SH-SY5Y (cell line): Measurements from ENCODE around the gene PAMR1.

Experiments used
- GATA2 ChIP-seq: IDR thresholded peaks from 2 replicates; pipeline ENCODE4 v1.6.1; 2011; ENCODE audit warnings: mild to moderate bottlenecking, low read depth, low read length
- GATA3 ChIP-seq: IDR thresholded peaks from 2 replicates; pipeline ENCODE4 v1.6.1; 2011; ENCODE audit warnings: low read depth, mild to moderate bottlenecking, low read length, moderate library complexity

The PAMR1 gene

DNA sequence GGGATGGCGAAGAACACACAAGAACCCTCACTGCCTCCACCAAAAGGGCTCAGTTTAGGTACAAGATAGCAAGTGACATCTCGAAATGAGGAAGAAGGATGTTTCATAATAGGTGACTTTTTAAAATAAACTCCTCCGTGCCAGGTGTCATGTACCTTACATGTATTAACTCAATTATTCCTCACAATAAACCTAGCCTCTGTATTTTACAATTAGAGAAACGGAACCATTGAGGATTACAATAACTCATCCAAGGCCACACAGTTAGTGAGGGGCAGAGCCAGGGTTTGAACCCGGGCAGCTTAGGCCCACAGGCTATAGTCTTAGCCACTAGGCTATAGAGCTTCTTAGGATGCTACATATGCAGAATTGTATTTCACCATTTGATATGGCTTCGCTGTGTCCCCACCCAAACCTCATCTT is 965 bp upstream of the PAMR1 start:
- TF ChIP-seq GATA3 (no peak), GATA2 (no peak)

DNA sequence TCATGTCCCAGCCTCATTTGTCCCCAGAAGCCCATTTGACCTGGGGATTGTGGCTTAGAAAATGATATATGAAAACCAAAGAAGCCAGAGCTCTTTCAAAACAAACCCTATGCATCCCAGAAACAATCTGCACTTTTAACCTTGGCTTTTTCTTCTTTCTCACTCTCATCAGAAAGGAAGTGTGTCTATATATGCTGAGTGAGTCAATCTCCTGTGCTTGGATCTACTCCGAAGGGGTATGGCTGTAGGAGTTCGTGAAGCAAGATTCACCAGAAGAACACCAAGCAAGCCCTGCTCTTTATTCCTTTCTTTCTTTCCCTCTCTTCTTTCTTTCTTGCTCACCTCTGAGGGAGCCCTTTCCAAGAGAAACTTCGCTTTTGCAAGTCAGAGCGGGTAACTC is 636 bp downstream of the PAMR1 start:
- no peak for TF ChIP-seq GATA3
- no peak for TF ChIP-seq GATA2

DNA sequence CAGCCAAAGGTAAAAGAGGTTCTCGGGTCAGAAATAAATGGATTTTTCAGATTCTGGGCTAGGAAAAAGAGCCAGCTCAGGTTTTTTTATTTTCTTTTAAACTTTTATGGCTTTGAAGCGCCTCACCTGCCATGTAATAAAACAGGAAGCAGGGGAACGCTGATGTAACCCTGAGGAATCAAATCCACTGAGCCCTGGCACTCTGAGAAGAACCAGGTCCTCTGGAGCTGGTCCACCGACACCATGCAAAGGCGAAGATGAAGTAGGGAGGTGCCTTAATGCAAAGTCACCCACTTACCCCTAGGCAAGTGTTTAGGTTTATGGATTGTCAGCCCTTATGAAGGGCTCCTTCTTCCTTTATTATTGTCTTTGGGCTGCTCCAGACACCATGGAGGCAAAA is 1.6 kb downstream of the PAMR1 start:
- TF ChIP-seq GATA2 (no peak), GATA3 (no peak)

DNA sequence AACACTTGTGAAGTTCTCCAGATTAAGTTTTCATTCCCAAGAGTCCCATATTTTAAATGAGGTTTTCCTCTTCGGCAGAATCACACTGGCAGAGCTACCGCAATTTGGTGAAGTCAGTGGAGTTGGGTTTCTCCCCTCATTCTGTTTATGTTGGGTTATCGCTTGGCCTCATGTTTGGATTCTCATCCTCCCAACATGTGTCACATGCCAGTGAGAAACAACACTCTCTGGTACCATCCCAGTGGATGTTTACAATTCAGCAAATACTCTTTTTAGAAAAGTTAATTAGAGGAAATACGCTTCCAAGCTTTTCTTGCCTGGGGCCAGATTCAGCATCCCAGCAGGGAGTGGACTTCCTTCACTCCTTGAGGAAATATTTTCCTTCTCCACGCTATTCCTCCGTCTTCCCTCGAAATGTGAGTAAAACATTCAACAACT is 2.1 kb downstream of the PAMR1 start:
- TF ChIP-seq GATA3 (no peak), GATA2 (no peak)

DNA sequence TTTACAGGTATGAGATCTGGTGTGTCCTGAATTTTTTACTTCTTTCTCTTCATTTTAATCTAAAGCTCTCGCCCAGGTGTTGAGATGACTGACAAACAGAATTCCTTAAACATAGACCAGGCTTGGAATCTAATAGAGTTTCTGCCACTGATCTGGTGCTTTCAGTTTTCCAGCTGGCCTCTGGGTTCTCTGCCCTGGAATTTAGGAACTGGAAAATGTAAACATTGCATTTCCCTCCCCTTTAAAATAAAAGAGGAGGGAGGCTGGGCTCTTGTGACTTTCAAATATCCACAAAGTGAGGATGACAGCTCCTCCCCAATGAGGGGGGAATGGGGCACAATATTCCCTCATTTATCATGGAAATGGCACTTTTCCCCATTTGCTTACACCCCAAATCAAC is 5.0 kb downstream of the PAMR1 start:
- no peak for TF ChIP-seq GATA2
- TF ChIP-seq GATA3: no peak

DNA sequence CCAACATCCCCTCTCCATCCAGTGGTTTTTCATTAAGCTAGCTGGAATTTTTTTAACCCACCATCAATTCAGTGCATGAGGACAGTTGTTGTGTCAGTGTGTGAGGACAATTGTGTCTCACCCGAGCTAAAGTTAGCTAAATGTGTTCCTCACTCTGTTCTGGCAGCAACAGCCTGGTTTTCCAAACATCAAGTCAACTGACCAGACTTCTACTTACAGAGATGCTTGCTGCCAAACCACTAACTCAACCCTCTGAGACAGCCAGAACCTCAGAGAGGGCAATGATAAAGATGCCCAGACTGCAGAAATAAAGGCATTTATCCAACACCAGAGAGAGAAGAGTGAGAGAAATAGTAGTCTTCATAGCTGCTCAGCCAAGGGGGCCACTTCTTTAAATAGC is 6.7 kb downstream of the PAMR1 start:
- no peak for TF ChIP-seq GATA2
- no peak for TF ChIP-seq GATA3

DNA sequence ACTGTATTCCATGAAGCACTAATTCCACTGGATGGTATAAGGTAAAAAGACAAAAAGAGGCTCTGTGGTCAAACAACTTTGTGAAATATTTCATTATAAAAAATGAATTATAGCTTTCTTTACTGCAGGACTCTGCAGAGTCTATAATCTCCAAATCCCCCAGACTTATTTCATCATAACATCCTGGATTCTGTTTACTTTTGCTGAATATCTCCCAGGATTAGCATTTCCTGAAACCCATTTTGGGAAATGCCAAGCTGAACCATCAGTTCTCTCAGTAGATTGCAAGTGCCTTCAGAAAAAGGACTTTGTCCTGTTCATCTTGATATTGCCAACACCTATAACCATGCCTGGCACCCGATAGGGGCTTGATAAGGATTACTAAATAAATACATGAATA is 7.9 kb downstream of the PAMR1 start:
- TF ChIP-seq GATA2: no peak
- TF ChIP-seq GATA3: no peak

DNA sequence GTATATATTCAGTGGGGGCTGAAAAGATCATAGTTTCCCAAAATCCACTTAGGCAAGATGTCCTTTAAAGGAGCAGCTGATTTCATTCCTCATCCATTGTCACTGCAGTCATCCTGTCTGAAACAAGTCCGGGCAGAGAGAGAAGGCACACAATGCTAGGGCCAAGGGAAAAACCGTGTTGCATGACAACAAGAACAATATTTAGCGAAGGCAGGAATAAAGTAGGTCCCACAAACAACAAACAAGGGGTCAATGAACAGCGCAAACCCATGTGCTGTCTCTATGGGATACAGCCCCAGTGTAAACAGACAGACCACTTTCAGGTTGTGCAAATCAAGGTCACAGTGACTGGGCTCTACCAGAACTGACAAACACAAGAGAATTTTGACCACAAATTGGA is 9.0 kb downstream of the PAMR1 start:
- TF ChIP-seq GATA2 (no peak), GATA3 (no peak)

DNA sequence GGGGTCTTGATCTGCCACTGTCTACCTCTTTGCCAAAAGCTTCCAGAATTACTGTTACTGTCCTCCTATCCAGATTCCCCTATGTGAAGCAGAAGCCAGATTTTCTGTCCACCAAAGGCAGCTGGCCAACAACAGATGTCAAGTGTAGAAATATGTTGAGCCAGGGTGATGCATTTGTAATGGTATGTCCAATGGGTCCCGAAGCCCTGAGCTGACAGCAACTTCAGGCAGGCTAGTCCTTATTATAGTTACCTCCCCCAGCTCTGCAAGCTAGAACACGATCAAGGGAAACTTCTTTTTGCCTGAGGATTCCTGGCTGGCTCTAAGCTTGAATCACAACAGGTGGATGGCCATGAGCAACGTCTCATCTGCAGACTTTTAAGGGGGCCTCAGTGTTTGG is 10.2 kb downstream of the PAMR1 start:
- TF ChIP-seq GATA2 (no peak), GATA3 (no peak)

DNA sequence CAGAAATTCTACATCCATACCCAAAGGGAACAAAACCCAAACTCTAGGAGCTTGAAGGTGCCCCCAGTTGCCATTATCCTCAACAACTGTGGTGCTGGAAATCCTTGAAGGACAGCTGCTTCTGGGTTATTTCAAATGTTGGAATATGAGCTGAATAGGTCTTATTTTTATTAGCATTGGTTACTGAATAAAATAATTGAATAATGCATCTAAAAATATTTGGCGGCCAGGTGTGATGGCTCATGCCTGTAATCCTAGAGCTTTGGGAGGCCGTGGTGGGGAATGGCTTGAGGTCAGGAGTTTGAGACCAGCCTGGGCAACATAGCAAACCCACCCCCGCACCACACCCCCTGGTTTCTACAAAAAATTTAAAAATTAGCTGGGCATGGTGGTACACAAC is 10.9 kb downstream of the PAMR1 start:
- TF ChIP-seq GATA3: no peak
- no peak for TF ChIP-seq GATA2

DNA sequence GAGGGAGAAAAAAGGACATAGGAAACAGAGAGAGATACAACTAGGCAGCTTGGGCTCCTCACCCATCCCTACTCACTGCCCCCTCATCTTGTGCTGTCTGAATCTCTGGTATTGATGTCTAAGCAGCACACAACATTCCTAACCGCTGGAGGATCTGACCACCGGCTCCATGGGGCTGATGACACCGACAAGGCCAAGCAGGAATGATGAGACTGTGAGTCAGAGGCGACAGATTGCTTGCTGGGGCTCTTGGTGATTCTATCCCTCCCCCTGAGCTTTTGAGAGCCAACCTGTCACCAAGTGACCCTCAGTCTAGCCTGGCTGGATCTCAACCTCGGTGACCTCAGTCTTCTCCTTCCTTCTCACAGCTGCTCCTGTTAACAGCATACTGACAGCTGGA is 13.8 kb downstream of the PAMR1 start:
- TF ChIP-seq GATA2 (no peak), GATA3 (no peak)

DNA sequence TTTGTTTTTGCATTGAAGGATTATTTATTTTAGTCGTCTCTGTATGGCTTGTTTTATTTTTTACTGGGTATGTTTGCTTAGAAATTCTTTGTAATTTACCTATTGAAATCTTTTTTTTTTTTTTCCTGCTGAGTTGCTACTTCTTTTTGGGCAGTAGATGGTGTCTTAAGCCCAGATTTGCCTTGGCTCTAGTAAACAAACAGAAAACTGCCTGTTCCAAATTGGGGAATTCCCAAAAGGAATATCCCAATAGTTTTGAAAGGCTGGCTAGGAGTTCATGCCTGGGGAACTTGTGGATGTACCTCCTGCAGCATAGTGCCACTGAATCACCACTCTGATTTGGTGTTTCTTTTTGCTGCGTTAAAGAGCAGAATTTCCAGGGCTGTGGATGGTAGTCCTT is 17.7 kb downstream of the PAMR1 start:
- no peak for TF ChIP-seq GATA2
- TF ChIP-seq GATA3: no peak

DNA sequence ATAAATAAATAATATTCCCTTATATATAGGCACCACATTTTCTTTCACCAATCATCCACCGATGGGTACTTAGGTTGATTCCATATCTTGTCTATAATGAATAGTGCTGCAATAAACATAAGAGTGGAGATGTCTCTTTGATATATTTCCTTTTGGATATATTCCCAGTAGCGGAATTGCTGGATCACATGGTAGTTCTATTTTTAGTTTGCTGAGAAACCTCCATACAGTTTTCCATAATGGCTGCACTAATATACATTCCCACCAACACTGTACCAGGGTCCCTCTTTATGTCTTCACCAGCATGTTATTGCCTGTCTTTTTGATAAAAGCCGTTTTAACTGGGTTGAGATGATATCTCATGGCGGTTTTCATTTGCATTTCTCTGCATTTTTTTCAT is 23.6 kb downstream of the PAMR1 start:
- no peak for TF ChIP-seq GATA2
- TF ChIP-seq GATA3: no peak

DNA sequence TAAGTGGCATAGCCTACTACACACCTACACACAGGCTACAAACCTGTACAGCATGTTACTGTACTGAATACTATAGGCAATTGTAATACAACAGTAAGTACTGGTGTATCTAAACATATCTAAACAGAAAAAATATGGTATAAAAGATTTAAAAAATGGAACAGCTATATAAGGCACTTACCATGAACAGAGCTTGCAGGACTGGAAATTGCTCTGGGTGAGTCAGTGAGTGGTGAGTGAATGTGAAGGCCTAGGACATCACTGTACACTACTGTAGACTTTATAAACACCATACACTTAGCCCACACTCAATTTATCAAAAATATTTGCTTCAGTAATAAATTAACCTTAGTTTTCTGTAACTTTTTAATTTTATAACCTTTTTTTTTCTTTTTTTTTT is 24.7 kb downstream of the PAMR1 start:
- TF ChIP-seq GATA2 (no peak), GATA3 (no peak)

DNA sequence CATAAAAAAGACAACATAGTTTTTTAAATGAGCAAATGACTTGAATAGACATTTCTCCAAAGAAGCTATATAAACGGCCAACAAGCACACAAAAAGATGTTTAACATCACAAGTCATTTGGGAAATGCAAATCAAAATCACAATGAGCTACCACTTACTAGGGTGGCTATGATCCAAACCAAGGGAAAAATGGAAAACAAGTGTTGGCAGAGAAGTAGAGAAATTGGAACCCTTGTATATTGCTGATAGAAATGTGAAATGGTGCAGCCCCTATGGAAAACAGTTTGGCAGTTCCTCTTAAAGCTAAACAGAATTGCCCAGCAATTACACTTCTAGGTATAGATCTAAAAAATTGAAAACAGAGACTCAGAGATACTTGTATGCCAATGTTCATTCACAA is 29.0 kb downstream of the PAMR1 start:
- TF ChIP-seq GATA3: no peak
- TF ChIP-seq GATA2: no peak

DNA sequence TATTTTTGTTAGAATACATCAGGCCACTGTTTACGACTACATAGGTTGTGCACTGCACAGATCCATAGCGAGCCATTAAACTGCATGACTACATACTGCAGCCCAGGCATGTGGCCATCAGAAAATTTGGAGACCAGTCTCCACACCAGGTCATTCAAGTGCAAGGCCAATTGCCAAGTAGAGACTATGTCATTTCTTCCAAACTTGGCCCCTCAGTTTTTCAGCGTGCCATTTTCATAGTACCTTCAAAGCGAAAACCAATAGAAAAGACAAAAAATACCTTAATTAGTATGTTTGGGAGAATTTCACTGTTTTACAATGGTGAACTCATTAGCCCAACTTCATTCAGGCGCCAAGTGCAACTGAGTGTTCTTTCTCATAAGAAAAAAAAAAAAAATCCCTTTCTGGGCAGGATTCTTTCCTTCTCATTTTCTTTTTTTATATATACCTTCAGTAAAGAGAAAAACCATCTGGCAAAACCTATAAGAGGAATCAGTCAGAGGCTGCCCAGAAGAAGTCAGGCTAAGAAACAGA is 30.4 kb downstream of the PAMR1 start:
- TF ChIP-seq GATA3 (no peak), GATA2 (no peak)
